Measurements from ENCODE around the gene PHF2. TPM values are rescaled to one million over a fixed set of nuclear protein-coding genes. Genes with fewer than 3 reads are reported as not detected.

Gene PHF2
- 10 to 100 TPM; 11.0 to 11.4 TPM for total RNA-seq

DNA sequence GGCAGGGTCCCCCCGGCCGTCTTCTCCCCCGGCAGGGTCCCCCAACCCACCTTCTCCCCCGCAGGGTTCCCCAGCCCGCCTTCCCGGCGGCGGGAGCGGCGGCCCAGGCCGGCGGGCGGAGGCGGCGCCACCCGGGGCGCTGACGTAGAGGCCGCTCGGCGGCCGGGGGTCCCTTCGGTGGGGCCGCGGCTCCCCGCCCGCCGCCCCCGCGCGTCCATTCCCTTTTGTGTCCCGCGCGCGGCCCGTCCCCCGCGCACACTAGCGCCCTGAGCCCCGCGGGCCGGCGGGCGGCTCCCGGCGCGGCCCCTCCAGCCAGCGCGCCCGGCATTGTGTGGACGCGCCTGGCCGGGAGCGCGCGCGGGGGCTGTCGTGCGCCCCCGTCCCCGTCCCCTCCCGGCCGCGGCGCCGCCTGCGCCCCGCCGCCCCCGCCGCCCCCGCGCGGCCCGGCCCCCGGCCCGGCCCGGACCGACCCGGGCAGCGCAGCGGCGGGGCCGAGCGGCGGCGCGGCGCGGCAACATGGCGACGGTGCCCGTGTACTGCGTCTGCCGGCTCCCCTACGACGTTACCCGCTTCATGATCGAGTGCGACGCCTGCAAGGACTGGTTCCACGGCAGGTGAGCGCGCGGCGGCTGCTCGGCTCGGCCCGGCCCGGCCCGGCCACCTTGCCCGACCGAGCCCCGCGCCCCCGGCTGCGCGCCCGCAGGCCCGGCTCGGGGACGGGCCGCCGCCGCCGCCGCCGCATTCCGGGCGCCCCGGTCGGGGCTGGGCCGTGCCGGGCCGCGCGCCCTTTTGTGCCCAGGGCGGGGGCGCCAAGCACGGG, at the start of gene PHF2:
TSS of gene PHF2 (plus strand) at position 327 of the 820 bp plus-strand sequence. CDS start at position 517, 190 bp downstream.

Other genes starting within 250 kb of the PHF2 start
- gene FAM120A, start 124.9 kb upstream of the PHF2 start, total RNA-seq, result 100 to 1,000 TPM; 110 to 121 TPM
- 10 to 100 TPM; 20.3 to 24.3 TPM for gene FAM120AOS, start 123.0 kb upstream of the PHF2 start, total RNA-seq

All from melanocyte of skin (primary cell).